ENCODE results near the gene TOR4A. TPM values are rescaled to one million over a fixed set of nuclear protein-coding genes. Genes with fewer than 3 reads are reported as not detected.

The TOR4A gene
- total and polyA plus RNA-seq, 9 of the 15 experiments (the other 6 are each of a cell fraction or from before 2014, with no cell fraction given), result 3.9 to 49.2 (median 8.8) TPM

GRCh38 chr9:137240318-137240840 lies 37.1 kb upstream of the TOR4A start (continued):
- no peak for TF ChIP-seq HNRNPH1 (optimal IDR thresholded peaks at IDR 0.05; ENCODE audit: low read depth, low read length)
- no peak for TF ChIP-seq NELFE (IDR thresholded peaks at IDR 0.05; ENCODE audit: insufficient read depth, insufficient read length)
- peak; percentile 53 for TF ChIP-seq CTCFL (IDR thresholded peaks at IDR 0.05; ENCODE audit: borderline replicate concordance, insufficient read depth, low read depth, low read length, poor library complexity, severe bottlenecking)
- TF ChIP-seq ID3 (CRISPR knock-in tag; IDR thresholded peaks at IDR 0.05), result no peak
- TF ChIP-seq ID3 (tag; IDR thresholded peaks at IDR 0.05), result peak; percentile 91
- TF ChIP-seq RB1 (IDR thresholded peaks at IDR 0.05; ENCODE audit: low read depth), result peak; percentile 81; the same call in 1 of the 2 replicates
- no peak for TF ChIP-seq NEUROD1 (IDR thresholded peaks at IDR 0.05; ENCODE audit: borderline replicate concordance, low read depth, low read length, partially characterized antibody)
- no peak for TF ChIP-seq HMG20B (CRISPR knock-in tag; IDR thresholded peaks at IDR 0.05)
- TF ChIP-seq, protein P1, sequence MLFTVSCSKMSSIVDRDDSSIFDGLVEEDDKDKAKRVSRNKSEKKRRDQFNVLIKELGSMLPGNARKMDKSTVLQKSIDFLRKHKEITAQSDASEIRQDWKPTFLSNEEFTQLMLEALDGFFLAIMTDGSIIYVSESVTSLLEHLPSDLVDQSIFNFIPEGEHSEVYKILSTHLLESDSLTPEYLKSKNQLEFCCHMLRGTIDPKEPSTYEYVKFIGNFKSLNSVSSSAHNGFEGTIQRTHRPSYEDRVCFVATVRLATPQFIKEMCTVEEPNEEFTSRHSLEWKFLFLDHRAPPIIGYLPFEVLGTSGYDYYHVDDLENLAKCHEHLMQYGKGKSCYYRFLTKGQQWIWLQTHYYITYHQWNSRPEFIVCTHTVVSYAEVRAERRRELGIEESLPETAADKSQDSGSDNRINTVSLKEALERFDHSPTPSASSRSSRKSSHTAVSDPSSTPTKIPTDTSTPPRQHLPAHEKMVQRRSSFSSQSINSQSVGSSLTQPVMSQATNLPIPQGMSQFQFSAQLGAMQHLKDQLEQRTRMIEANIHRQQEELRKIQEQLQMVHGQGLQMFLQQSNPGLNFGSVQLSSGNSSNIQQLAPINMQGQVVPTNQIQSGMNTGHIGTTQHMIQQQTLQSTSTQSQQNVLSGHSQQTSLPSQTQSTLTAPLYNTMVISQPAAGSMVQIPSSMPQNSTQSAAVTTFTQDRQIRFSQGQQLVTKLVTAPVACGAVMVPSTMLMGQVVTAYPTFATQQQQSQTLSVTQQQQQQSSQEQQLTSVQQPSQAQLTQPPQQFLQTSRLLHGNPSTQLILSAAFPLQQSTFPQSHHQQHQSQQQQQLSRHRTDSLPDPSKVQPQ (CRISPR knock-in tag; IDR thresholded peaks at IDR 0.05; ENCODE audit: borderline replicate concordance), result peak; percentile 75; the same call in 1 of the 2 replicates
- TF ChIP-seq MITF (IDR thresholded peaks at IDR 0.05), result peak; percentile 33; the same call in 1 of the 2 replicates
- peak; percentile 35 for TF ChIP-seq MTA3 (IDR thresholded peaks at IDR 0.05; ENCODE audit: borderline replicate concordance)
- TF ChIP-seq, protein P2, sequence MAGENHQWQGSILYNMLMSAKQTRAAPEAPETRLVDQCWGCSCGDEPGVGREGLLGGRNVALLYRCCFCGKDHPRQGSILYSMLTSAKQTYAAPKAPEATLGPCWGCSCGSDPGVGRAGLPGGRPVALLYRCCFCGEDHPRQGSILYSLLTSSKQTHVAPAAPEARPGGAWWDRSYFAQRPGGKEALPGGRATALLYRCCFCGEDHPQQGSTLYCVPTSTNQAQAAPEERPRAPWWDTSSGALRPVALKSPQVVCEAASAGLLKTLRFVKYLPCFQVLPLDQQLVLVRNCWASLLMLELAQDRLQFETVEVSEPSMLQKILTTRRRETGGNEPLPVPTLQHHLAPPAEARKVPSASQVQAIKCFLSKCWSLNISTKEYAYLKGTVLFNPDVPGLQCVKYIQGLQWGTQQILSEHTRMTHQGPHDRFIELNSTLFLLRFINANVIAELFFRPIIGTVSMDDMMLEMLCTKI (IDR thresholded peaks at IDR 0.05; ENCODE audit: partially characterized antibody), result no peak
- TF ChIP-seq ZFX (CRISPR knock-in tag; IDR thresholded peaks at IDR 0.05), result peak; percentile 95
- peak; percentile 42; the same call in 1 of the 2 replicates for TF ChIP-seq NR3C1 (CRISPR knock-in tag; IDR thresholded peaks at IDR 0.05)
- peak; percentile 18 to 56; a peak in 2 of 4 replicates for TF ChIP-seq SIN3A (IDR thresholded peaks at IDR 0.05; ENCODE audit: borderline replicate concordance in 2 of 2, control insufficient read depth in 1 of 2, low read depth in 2 of 2, low read length in 2 of 2)
- TF ChIP-seq CBX1 (IDR thresholded peaks at IDR 0.05; ENCODE audit: low read depth), result peak; percentile 93; the same call in 1 of the 2 replicates
- peak; percentile 82 for TF ChIP-seq FIP1L1 (IDR thresholded peaks at IDR 0.05; ENCODE audit: low read depth, low read length, poor library complexity, severe bottlenecking)
